ACC112 (cell line): ENCODE data around the gene OSBPL1A.

Experiments
- H2AFZ ChIP-seq: fragments of 200-600 bp; sonication (generic); one replicate; pipeline ENCODE4 v1.6.0; 2017; ENCODE audit warnings: antibody characterized with exemption, low read length; ENCODE audit not compliant: unreplicated experiment
- H3K27ac ChIP-seq: fragments of 200-600 bp; sonication (generic); 2 replicates; pipeline ENCODE4 v1.5.1; 2014; ENCODE audit warnings: low read depth, mild to moderate bottlenecking, antibody characterized with exemption, low read length, moderate library complexity
- H3K27me3 ChIP-seq: fragments of 200-600 bp; sonication (generic); 2 replicates; pipeline ENCODE4 v1.6.1; 2014; ENCODE audit warnings: mild to moderate bottlenecking, antibody characterized with exemption, low read length, moderate library complexity, mixed read lengths; ENCODE audit not compliant: insufficient read depth
- H3K36me3 ChIP-seq: fragments of 200-600 bp; sonication (generic); 2 replicates; pipeline ENCODE4 v1.6.1; 2016; ENCODE audit warnings: mild to moderate bottlenecking, antibody characterized with exemption, low read length, moderate library complexity, mixed read lengths; ENCODE audit not compliant: insufficient read depth
- H3K4me1 ChIP-seq: fragments of 200-600 bp; sonication (generic); one replicate; pipeline ENCODE4 v1.6.1; 2016; ENCODE audit warnings: low read length, mixed read lengths; ENCODE audit not compliant: insufficient read depth, unreplicated experiment, control insufficient read depth
- H3K4me3 ChIP-seq: fragments of 200-600 bp; sonication (generic); 2 replicates; pipeline ENCODE4 v1.5.1; 2014; ENCODE audit warnings: mild to moderate bottlenecking, low read depth, low read length
- H3K79me2 ChIP-seq: fragments of 200-600 bp; sonication (generic); one replicate; pipeline ENCODE4 v1.6.0; 2016; ENCODE audit warnings: low read length; ENCODE audit not compliant: control insufficient read depth, unreplicated experiment, insufficient read depth

OSBPL1A gene

DNA sequence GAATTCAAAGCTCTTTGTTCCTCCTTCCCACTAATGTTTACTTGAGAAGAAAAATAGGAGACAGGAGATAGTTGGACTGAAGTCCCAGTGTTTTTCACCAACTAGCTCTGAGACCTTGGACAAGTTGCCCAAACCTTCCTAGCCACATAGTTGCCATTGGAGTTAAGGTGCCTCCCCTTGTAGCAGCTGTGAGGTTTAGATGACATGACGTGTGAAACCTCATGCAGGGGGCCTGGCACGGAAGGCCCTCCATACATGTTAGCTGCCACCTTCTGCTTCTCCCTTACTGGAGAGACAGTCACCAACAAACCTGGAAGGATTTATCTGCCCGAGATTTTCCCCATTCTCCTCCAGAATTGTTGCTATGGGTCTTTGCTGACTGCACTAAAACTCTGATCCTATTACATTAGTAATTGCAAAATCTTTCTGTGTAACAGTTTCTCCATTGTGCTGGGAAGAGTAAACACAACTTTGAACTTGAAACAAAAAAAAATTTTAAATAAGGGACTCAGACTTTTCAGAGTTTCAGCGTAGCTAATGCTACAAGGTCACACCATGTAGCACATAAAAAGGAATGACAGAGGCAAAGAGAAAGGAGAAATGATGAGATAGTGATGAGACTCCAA is 282.6 kb downstream of the OSBPL1A start:
- Histone ChIP-seq H2AFZ (no peak overlapping the region), H3K79me2 (no peaks in the 10 kb centered on the region), H3K4me3 (no peak overlapping the region), H3K27me3 (no peaks in the 10 kb centered on the region), H3K36me3 (no peaks in the 10 kb centered on the region), H3K4me1 (peaks cover 14% of the 10 kb centered on the region), H3K27ac (no peak overlapping the region)

DNA sequence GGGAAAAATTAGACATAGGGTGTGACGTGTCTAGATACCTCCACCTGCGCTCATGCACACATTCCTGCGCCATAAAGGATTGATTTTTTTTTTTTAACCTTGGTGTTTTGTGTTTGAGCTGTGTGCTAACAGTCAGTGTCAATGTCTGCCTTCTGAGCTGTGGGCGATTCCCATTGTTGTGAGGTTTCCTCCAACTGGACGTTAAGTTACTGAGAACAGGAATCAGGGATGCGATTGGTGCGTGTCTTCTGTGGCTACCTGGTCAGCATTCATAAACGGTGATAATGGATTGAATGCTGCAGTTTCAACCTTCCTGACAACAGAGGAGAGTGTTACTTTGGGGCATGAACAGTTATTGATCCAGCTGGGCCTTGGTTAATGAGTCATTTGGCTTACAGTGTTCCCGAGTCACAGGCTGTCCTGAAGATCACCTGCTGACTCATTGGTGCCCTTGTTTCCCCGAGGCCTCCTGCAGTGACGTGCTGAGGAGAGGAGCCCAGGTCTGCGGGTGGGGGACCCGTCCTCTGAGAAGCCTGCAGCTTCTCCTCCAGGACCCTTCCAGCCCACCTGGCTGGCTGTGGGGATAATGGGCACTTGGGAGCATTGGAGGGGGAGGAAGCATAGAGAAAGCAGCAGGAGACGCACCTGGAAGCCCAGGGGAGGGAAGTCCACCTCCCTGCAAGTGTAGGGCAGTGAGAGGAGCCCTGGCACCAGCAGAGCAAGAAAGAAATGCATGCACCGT is 284.6 kb downstream of the OSBPL1A start:
- Histone ChIP-seq H3K4me1 (peaks cover 14% of the 10 kb centered on the region), H2AFZ (no peak overlapping the region), H3K4me3 (no peak overlapping the region), H3K27ac (no peak overlapping the region), H3K79me2 (no peaks in the 10 kb centered on the region), H3K36me3 (no peaks in the 10 kb centered on the region), H3K27me3 (no peaks in the 10 kb centered on the region)

DNA sequence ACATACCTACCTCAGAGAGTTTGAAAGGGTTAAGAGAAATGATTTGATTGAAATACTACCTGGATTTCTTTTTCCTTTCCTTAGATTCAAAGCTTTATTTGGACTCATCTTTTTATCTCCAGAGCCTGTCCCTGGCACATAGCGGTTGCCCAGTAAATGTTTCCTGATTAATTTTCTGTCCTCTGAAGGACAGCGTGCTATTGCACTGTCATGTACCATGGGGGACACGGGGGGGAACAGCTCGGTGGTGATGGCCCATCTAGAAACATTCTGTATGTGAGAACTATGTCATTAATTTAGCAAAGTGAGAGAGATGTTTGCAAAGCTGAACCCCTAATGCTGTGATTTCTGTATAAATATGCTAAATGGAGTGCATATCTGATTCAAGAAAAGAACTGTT is 285.2 kb downstream of the OSBPL1A start:
- H3K27me3 ChIP-seq: no peaks in the 10 kb centered on the region
- no peak overlapping the region for H3K4me3 ChIP-seq
- no peak overlapping the region for H3K27ac ChIP-seq

More for the DNA sequence above, 285.2 kb downstream of the OSBPL1A start:
- H3K4me1 ChIP-seq: peaks cover 14% of the 10 kb centered on the region
- no peak overlapping the region for H2AFZ ChIP-seq
- H3K79me2 ChIP-seq: no peaks in the 10 kb centered on the region
- H3K36me3 ChIP-seq: no peaks in the 10 kb centered on the region
